ENCODE results near the gene PDXDC1.
"Not testable (repeated sequence)": the region's sequence is repeated elsewhere in the genome, so short reads cannot be mapped to it uniquely, and the experiment has no call there.

Gene PDXDC1

DNA sequence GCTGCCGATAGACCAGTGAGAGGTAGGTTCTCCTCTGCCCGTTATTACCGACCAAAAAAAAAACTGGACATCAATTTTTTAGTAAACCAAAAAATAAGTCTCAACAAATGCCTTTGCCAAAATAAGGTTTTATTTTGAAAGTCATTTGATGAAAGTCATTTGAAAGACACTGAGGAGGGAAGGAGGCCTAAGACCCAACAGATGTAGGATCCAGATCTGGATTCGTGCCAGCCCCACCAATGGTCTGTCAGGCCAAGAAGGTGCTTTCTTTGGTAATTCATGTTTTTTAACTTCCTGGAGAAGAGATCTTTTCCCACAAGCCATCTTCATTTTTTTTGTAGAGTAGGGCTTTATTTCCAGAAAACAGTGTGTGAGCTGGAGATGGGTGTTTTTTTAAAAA is 62.9 kb downstream of the PDXDC1 start:
- DNase-seq, result no peak

DNA sequence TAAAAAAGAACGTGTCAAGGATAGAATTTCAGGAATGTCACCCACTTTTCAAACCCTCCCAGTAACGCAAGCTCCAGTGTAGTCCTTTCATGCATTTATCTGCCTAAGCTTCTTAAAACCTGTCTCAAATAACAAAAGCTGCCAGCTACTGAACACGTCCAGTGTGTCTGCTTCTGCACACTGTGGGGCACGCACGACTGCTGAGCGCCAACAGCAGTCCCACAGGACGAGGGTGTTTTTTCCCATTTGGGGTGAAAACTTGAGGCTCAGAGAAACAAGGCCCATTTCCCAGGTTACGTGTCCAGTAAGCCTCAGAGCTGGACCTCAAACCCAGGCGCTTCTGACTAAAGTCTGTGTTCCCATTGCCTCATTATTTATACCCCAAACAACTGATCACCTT is 63.9 kb downstream of the PDXDC1 start:
- DNase-seq, result no peak

DNA sequence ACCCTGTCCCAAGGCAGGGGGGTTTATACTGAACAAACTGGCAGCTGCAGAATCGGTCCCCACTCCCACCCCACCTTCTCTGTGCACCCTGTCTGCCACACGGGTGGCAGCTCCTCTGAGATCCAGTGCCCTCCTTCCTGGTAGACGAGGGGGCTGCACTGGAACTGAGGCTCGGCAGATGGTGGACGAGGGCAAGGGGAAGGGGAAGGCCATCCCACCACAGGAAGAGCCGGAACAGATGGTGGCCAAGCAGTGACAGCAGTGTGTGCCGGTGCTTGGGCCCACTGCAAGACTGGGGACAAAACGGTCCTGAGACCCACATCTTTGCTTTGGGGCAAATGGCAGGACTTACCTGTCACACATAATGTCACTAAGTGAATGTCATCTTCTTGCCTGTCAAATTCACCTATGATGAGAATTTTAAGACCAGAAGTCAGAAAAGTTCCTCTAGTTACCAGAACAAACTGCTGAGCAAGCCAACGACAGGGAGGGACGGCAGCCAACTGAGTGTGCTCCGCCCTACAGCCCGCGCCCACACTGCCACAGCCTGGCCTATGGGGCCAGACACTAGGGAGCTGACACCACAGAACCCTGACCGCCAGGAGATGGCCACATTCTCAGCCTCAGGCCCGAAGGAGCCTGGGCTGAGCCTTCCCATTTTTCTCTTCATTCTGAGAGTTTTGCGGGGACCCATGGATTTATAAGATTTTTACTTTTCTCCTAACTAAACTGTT is 66.6 kb downstream of the PDXDC1 start:
- DNase-seq, result peak; percentile 91 to 95

DNA sequence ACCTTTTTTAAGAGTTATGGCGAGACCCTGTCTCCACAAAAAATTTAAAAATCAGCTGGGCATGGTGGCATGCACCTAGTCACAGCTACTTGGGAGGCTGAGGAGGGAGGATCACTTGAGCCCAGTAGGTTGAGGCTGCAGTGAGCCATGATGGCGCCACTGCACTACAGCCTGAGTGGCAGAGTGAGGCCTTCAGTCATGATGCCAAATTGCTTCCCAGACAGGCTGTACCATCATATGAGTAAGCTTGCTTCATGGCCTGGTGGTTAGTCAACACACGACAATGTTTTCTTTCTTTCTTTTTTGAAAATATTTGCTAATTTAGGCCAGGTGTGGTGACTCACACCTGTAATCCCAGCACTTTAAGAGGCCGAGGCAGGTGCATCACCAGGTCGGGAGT is 68.5 kb downstream of the PDXDC1 start:
- DNase-seq, result no peak

DNA sequence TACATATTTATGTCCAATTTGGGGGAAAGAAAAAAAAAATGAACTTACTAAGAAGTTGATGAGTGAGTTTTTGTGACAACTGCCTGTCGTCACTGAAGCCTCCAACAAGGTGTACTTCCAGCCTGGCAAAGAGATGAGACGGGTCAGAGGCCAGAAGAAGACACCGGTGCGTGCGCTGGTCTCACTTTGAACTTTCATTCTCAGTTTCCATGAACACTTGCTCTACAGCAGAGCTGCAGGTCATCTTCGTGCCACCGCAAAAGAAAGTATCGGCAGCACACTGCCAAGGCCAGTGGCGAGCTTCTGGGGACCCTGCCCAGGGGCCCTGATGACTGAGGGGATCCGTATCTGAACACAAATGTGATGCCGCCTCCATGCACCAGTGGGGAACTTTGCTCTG is 69.5 kb downstream of the PDXDC1 start:
- DNase-seq, result no peak

DNA sequence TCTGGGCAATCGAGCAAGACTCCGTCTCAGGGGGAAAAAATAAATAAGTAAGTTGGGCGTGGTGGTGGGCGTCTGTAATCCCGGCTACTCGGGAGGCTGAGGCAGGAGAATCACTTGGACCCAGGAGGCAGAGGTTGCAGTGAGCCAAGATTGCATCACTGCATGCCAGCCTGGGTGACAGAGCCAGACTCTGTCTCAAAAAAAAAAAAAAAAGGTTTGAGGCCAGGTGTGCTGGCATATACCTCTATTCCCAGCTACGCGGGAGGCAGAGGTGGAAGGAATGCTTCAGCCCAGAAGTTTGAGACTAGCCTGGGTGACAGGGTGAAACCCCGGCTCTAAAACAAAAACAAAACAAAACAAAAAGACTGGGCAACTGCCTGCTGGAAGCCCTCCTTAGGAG is 70.4 kb downstream of the PDXDC1 start:
- DNase-seq, result not testable (repeated sequence)

DNA sequence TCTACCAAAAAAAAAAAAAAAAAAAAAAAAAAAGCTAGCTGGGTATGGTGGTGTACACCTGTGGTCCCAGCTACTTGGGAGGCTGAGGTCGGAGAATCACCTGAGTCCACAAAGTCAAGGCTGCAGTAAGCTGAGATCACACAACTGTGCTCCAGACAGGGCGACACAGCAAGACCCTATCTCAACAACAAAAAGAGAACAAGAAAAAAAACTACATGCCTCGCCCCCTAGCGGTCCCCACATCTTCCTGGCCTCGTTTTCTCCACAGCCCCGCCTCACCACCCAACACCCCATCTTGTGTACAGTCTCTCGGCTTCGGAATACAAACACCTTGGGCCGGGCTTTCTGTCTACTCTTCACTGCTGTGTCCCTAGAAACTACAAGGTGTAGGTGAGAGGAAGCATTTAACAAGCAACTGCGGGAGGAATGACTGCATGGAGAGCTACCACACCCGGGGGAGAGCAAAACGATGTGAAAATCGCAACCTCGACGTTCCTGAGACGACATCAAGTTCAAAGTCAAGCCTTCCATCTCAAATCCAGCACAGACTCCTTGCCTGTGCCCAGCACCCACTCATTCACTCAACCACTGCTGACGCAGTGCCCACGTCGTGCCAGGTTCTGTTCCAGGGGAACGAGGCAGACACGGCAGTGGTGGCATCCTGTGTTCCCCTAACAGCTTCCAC is 72.0 kb downstream of the PDXDC1 start:
- DNase-seq, result no peak

DNA sequence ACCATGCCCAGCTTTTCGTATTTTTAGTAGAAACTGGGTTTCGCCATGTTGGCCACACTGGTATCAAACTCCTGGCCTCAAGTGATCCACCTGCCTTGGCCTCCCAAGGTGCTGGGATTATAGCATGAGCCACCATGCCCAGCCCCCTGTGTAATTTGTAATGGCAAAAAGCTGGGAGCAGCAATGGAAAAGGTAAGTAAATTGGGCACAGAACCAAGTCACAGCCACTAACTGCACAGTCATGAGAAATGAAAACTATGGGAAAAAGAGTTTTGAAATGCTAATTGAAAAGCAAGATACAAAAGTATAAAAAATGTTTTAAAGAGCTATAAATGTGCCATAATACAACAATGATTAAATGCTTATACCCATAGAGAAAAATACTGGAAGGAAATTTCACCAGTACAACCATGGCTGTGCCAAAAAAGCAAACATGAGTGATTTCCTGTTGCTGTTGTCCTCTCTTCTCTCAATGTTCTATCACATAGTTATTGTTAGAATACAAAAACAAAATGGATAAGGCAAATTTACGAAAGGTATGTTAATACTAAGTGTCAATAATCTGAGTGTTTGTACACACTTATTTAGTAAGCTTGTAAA is 74.9 kb downstream of the PDXDC1 start:
- DNase-seq, result no peak

DNA sequence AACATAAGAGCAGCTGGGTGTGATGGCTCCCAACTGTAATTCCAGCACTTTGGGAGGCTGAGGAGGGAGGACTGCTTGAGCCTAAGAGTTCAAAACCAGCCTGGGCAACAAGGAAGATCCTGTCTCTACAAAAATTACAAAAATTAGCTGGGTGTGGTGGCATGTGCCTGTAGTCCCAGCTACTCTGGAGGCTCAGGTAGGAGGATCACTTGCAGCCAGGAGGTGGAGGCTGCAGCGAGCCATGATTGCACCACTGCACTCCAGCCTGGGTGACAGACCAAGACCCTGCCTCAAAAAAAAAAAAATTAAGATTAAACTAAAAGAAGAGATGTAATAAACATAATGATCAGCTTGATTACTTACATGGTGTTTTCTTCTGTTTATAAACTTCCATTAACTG is 75.6 kb downstream of the PDXDC1 start:
- not testable (repeated sequence) for DNase-seq

DNA sequence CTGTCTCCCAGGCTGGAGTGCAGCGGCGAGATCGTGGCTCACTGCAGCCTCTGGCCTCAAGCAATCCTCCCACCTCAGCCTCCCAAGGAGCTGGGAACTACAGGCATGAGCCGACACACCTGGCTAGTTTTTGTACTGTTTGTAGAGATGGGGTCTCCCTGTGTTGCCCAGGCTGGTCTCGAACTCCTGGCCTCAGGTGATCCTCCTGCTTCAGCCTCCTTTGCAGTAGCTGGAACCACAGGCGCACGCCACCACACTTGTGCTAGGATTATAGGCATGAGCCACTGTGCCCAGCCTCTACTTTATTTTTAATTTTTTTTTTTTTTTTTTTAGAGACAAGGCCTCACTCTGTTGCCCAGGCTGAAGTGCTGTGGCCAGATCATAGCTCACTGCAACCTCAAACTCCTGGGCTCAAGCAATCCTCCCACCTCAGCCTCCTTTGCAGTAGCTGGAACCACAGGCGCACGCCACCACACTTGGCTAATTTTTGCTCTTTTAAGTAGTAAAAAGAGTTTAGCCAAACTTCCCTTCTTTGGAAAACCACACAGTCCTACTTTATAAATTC is 76.6 kb downstream of the PDXDC1 start:
- DNase-seq, result peak; percentile 16 to 29

DNA sequence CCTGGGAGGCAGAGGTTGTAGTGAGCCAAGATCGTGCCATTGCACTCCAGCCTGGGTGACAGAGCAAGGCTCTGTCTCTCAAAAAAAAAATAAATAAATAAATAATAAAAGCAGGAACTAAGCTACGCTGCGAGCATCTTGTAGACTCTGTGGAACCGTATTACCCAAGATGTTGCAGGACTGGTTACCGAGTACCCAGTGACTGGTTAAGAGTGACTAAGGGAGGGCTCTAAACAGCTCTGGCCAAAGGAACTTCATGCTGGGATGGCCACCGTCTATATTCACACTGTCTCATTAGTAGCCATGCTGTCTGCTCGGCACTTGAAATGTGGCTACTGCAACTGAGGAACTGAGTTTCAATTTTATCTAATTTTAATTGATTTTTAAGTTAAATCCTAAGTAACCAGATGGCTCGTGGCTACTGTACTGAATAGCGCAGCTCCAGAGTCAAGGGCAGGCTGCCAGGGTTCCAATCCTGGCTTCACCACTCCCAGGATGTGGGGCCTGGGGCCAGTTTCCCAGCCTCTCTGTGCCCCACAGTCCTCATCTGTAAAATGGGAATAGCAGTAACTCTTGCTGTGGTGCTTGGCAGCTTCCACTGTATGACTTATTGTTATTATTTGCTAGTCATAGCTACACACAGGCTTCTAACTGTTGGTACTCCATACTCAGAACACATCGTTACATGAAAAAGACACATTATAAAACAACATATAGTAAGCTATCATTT is 78.1 kb downstream of the PDXDC1 start:
- peak; percentile 87 to 88 for DNase-seq

DNA sequence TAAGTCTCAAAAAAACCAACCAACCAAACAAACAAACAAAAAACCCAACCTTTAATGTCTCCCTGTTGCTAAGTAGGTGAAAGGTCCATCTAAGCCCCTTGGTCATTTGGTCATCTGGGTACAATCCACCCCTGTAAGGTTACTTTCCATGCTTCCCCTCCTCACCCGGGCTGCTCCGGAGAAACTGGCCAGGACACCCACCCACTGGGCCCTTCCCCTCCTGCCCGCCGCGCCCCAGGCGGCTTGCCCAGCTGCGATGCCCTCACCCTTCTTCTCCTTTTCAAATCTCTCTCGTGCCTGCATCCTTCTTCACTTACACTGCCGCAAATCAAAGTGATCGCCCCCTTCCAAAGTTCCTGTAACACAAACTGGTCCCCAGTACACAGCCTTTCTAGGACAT is 79.1 kb downstream of the PDXDC1 start:
- peak in 1 of 2 donors; percentile 37 for DNase-seq

DNA sequence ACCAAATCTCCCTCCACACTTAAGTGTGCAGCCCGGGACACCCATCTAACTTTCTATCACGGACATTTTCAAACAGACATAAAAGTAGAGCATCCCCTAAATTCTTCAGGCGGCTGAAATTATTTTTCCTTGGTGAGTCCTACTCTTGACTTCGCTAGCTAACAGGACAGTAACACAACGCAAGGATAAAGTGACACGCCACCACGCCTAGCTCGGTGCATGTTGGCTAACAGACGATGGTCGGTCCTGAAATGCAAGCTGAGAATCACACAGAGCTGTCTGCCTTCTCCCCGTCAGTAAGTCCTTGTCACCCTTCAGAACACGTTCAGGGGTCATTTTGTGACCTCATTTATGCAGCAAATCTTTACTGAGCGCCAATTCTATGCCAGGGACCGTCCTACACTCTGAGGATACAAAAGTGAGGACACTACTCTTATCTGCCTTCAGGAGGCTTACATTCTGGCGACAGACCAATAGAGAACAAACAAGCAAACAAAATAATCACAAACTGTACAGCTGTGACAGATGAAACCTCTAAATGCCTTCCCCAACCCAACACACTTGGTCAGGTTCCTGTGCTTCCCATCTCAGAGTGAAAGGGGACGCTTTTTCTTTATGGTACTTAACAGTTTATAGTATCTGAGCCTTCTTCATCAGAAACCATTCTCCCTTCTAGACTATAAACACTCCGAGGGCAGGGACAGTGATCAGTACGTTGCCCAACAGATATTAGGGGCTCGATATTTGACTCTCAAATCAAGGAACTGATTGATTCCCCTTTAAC is 79.7 kb downstream of the PDXDC1 start:
- no peak for DNase-seq

DNA sequence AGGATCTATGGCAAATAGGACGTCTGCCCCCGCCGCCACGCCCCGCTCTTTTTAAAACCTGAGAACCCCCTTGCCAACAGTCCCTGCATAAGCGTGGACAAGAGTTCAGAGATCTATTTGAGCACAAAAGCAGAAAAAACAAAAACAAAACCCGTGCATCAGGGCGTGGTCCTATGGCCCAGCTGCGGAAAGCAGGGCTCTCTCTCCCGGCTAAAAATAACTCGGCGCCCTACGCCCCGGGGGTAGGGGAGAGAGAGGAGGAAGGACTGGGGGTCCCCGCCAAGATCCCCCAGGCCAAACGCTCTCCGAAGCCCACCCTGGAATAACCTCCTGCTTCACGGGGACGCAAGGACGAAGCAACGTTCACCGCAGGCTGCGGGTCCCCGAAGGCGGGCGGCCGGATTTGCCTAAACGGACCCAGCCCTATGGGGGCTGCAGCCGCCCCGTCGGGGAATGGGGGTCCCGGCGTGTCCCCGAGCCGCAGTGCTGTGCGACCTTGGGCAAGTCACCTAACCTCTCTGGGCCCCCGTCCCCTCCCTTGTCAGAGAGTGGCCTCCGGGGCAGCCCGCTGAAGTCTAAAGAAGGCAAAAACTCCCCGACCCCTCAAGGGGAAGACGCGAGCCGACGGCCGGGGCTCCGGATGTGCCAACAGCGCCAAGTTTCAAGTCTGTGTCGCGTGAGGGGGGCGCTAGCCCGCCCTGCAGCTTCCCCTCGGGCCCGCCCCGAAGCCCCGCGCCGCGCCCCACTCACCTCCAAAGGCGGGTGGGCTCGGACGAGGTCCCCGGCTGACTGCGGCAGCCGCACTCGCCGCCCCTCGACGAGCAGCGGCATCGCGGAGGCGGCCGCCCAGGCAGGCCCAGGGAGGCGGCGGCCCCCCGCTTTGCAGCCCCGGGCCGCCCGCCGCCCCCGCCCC is 80.6 kb downstream of the PDXDC1 start:
- DNase-seq, result peak; percentile 31 to 50

DNA sequence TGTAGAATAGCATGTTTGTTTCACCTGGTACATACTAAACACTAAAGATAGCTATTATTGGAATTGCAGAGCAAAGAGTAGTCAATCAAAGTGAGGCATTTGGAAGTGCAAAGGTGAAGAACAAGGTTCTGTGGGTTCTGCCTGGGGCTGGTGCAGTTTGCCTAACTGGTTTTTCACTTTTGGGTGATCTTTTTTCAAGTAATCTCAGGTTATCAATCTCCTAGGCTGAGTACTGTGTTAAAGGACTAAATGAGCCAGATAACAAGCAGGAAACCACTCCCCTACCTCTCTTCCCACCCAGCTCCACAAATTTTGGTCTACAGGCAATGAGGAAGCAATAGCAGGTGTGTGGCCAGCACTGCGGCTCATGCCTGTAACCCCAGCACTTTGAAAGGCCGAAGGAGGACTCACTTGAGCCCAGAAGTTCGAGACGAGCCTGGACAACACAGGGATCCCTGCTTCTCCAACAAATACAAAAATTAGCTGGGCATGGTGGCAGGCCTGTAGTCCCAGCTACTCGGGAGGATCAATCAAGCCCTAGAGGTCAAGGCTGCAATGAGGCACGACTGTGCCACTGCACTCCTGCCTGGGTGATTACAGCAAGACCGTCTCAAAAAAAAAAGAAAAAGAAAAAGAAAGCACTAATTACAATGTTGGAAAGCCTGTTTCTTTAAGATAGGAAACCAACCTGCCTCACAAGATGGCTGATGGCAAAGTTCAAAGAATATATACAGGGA is 83.0 kb downstream of the PDXDC1 start:
- DNase-seq, result no peak

DNA sequence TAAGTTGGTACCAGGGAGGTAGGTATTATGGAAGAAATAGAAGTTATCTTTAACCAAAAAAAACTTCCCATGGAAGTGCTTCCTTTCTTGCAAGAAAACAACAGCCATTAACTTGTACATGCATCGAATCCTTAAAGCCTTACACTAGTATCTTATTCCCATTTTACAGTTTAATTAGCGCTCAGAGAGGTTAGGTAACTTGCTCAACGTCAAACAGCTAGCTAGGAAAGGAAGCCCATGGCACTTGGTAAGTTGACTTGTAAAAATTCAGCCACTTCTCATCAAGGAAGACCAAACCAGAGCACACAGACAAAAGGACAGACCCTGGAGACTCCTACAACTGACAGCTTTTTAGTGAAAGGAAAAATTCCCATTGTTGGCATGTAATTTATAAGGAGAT is 84.5 kb downstream of the PDXDC1 start:
- no peak for DNase-seq

DNA sequence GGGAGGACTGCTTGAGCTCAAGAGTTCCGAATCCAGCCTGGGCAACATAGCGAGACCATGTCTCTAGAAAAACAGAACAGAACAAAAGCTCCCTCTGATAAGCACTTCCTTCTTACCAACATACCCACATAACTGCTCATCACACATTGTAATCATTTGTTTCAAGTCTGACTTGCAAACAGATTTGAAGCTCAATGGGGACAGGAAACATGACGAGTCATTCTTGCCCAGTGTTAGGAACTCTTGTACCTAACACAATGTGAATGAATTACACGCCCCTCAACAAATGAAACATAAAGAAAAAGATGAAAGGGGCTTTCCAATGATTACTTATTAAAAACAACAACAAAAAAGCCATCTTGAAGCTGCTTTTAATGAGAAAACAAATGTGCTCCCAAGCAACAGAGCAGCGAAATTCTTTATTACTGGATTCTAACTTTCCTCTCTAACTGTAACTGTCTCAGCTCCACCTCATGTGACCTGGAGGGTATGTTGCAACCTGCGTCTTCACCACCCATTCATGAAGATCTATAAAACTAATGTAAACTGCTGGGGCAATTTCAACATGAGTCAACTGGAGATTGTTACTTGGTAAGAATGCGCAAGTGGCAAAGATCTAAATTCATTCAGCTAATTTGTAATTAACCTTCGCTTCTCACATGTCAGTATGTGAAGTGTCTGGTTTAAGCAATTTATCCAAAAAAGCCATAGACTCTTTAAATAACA is 87.4 kb downstream of the PDXDC1 start:
- DNase-seq, result not testable (repeated sequence)

DNA sequence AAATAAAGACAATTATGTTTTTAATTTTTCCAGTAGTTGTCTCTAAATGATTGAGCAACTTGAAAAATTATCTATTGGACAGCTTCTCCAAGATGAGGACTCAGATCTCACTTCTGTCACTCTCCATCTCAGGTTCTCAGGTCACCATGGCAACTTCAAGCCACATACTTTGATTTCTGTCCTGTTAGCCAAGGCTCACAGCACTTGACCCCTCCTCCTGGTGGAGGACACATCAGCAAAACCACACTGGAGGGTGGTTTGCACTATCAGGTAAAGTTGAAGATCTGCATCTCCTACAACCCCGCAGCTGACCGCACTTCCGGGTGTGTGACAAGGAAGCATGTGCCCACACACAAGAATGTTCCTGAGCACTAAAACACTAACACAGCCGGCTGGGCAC is 91.1 kb downstream of the PDXDC1 start:
- DNase-seq, result not testable (repeated sequence)

DNA sequence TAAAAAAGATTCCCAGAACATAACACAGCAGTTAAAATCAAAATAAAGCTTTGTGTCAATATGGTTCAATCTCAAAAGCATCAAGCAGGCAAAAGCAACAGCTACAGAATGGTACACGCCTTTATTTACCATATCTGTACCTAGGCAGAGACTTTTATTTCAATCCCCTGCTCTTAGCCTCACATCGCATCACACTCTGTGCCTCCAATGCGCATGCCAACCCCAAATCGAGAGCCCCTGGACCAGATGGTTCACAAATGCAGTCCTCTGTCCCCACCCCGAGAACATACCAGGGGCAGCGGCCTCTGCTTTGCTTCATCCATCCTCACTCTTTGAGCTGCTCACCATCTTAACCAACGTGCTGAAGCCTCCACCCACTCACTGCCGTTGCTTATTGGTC is 91.9 kb downstream of the PDXDC1 start:
- not testable (repeated sequence) for DNase-seq

DNA sequence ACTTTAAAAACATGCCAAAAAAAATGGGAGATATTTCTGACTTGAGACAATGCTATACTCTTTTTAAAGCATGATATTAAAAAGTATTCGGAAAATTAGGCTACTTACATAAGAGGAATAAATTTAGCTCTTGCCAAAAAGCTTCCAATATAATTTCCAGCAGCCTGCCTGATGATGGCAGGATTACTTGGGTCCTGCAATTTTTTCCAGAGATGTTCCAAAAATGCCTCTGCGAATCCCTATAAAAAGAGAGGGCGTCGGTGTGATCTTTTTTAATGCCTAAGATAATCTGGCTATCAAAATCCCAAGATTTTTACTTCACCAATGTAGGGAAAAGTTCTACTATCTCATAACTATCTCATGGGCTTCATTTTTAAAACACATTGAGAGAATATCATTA is 96.2 kb downstream of the PDXDC1 start:
- DNase-seq, result not testable (repeated sequence)
